GM12865 (cell line): Measurements from ENCODE around the gene MICU2.

Experiments used
- DNase-seq: peaks from one replicate; pipeline ENCODE4 v3.0.0; 2010; ENCODE audit warnings: low read depth
- H3K4me3 ChIP-seq: 2 replicates; pipeline ENCODE4 v1.5.1; 2011; ENCODE audit warnings: mild to moderate bottlenecking, low read depth, low read length, control low read depth
- TF ChIP-seq, protein P1 (sequence below): IDR thresholded peaks from 2 replicates; pipeline ENCODE4 v1.5.1; 2011; ENCODE audit warnings: low read length, control low read depth, low read depth, inconsistent platforms; ENCODE audit not compliant: insufficient read depth; ENCODE audit errors: missing control alignments

MICU2 gene

DNA sequence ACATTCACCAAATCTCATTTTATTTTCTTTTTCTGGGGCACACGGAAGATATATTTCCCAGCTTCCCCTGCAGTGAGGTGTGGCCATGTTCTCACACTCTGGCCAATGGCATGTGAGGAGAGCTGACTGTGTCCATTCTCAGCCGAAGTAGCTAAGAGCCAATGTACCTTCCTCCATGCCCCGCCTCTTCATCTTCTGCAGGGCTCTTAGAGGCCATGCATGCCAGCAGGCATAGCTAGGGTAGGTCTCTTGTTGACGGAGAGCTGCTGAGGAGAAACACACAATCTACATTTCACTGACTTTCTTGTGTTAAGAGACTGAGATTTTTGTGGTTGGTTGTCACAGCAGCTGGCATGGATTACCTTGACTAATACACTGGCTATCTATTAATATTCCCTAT, 9.8 kb upstream of the MICU2 start:
- no peak for DNase-seq
- no peak overlapping the region for H3K4me3 ChIP-seq

DNA sequence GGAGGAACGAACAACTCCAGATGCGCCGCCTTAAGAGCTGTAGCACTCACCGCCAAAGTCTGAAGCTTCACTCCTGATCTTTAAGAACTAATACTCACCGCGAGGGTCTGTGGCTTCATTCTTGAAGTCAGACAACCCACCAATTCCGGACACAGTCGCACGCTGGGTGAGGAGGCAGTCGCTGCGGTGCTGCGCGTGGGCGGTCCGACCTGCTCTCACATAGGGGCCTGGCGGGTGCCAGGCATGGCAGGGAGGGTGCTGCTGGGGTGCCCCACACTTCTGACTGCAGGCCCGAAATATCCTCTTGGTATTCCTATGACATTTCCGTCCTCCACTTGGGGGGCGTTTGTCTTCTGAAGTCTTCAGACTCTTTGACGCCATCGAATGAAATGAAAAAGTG, 7.4 kb upstream of the MICU2 start:
- TF ChIP-seq, protein P1, sequence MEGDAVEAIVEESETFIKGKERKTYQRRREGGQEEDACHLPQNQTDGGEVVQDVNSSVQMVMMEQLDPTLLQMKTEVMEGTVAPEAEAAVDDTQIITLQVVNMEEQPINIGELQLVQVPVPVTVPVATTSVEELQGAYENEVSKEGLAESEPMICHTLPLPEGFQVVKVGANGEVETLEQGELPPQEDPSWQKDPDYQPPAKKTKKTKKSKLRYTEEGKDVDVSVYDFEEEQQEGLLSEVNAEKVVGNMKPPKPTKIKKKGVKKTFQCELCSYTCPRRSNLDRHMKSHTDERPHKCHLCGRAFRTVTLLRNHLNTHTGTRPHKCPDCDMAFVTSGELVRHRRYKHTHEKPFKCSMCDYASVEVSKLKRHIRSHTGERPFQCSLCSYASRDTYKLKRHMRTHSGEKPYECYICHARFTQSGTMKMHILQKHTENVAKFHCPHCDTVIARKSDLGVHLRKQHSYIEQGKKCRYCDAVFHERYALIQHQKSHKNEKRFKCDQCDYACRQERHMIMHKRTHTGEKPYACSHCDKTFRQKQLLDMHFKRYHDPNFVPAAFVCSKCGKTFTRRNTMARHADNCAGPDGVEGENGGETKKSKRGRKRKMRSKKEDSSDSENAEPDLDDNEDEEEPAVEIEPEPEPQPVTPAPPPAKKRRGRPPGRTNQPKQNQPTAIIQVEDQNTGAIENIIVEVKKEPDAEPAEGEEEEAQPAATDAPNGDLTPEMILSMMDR = no peak
- no peak overlapping the region for H3K4me3 ChIP-seq
- no peak for DNase-seq

More for the DNA sequence above, 9.8 kb upstream of the MICU2 start:
- TF ChIP-seq, protein P1 = no peak

DNA sequence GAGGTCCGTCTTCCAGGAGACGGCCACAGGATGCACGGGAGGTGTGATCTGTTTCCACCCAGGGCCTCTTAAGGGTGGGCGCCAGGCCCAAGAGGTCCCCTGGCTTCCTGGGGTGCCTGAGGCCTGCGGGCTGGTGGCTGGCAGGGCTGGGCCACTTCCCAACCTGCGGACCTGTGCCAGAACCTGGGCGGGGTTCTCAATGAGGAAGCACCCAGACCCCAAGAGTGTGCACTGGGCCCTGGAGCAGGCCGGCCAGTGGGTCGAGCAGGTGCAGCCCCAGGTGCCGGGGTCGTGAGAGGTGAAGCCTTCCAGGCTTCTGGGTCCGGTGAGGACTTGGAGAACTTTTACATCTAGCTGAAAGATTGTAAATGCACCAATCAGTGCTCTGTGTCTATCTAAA, 6.7 kb upstream of the MICU2 start:
- no peak overlapping the region for H3K4me3 ChIP-seq
- no peak for DNase-seq
- TF ChIP-seq, protein P1 = no peak

DNA sequence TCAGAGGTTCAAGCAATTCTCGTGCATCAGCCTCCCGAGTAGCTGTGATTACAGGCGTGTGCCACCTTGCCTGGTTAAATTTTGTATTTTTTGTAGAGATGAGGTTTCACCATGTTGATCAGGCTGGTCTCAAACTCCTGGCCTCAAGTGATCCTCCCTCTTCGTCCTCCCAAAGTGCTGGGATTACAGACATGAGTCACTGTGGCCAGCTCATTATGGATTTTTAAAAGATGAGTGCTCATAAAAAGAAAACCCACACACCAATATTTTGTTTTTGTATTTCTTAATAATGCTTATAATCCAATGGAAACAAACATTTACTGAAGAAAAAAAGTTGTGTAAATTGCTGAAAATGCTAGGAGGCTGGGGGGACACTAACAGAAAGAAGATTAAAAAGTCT, 5.0 kb upstream of the MICU2 start:
- no peak overlapping the region for H3K4me3 ChIP-seq
- TF ChIP-seq, protein P1 = no peak
- no peak for DNase-seq

DNA sequence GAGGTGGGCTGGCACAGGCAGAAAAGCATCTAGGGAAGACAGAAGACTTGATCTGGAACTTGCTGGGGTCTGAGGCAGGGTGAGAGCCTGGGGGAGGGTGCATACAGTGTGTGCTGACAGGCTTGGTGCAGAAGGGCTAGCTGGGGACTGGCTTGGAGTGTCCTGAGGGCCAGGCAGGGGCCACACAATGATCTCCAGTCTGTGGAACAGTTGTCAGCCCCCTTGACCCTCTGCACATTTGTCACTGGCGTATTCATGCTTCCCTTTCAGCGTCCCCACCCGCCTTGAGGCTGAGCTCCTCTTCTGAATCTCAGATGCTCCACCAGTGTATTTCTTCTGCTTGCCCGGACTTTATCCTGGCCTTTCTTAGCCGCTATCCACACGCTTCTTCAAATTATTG, 2.8 kb upstream of the MICU2 start:
- no peak for DNase-seq
- TF ChIP-seq, protein P1 = no peak
- H3K4me3 ChIP-seq = no peak overlapping the region

DNA sequence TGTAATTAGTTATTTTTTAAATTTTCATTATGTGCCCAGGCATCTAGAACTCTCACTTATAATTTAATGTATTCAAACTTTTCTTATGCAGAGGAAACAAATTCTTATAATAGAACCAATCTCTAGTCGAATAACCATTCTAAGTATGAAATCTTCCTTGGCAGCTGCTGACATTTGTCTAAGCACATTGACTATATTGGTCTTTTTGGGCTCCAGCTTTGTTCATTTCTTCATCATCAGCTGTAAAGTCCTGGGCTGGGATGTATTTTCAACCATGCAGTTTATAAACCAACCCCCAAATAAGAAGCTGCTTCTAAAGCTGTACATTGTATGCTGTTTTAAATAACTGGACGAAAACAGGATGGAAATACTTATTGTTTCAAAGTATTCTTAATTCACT, 2.3 kb upstream of the MICU2 start:
- no peak overlapping the region for H3K4me3 ChIP-seq
- TF ChIP-seq, protein P1 = no peak
- no peak for DNase-seq

DNA sequence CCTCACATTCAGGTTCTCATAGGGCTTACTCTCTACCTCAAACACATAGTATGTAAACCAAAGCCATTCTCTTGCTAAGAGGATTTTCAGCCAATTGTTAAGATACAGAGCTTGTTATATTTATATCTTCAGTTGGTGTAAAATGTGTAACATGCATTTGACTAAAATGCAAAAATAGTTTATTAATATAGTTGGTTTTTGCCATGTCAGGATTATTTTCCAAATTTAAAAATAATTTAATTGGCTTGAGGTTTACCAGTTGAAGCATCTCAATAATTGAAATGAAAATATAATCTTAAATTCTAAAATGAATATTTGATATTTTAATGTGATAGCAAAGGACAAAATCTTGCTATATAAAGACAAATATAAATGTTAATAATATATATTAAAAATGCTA, 7.2 kb downstream of the MICU2 start:
- TF ChIP-seq, protein P1 = no peak
- H3K4me3 ChIP-seq = peak overlapping the region; percentile 47
- DNase-seq = no peak
